Right atrium auricular region (tissue), 2 donors: ENCODE measurements around the gene TBC1D21. TPM values are rescaled to one million over a fixed set of nuclear protein-coding genes. Genes with fewer than 3 reads are reported as not detected.
A peak's percentile ranks its signal among the peaks of the same experiment; 100 is the strongest.

Experiments
- DNase-seq: peaks from one replicate; pipeline ENCODE4 v3.0.0-alpha.2; 2019; ENCODE audit warnings: low spot score
- H3K27ac ChIP-seq, 2 donors: fragments of 200-600 bp; sonication (generic); 1 replicate in 1 of 2; 2 replicates in 1 of 2; pipeline ENCODE4 v1.5.1; 2016 to 2019
- H3K27me3 ChIP-seq, 2 donors: fragments of 200-600 bp; sonication (generic); one replicate each; pipeline versions ENCODE4 v1.5.1 to v1.6.0; 2017 to 2019
- H3K36me3 ChIP-seq: fragments of 200-600 bp; sonication (generic); one replicate; pipeline ENCODE4 v1.5.1; 2016
- H3K4me1 ChIP-seq, 2 donors: fragments of 200-600 bp; sonication (generic); one replicate each; pipeline versions ENCODE4 v1.5.1 to v1.6.0; 2017 to 2019
- H3K4me3 ChIP-seq, 2 donors: fragments of 200-600 bp; sonication (generic); 1 replicate in 1 of 2; 2 replicates in 1 of 2; pipeline ENCODE4 v1.5.1; 2017 to 2019; ENCODE audit warnings: mild to moderate bottlenecking in 1 of 2, moderate library complexity in 1 of 2
- H3K9me3 ChIP-seq, 2 donors: fragments of 200-600 bp; sonication (generic); one replicate each; pipeline ENCODE4 v1.5.1; 2019
- total RNA-seq, 2 donors: library from RNA; depleted of rRNA; stranded (reverse); fragments of >200 nt; gene quantifications; one replicate each; pipeline ENCODE4 v1.1.0, GENCODE V29; 2016
- TF ChIP-seq, protein P1 (sequence below), 2 donors: fragments of 200-600 bp; sonication (generic); IDR thresholded peaks; one replicate each; pipeline ENCODE4 v1.5.1; 2019; ENCODE audit warnings: antibody characterized with exemption in 2 of 2

TBC1D21 gene
- total RNA-seq, 2 donors from 2014 or later, result not detected

DNA sequence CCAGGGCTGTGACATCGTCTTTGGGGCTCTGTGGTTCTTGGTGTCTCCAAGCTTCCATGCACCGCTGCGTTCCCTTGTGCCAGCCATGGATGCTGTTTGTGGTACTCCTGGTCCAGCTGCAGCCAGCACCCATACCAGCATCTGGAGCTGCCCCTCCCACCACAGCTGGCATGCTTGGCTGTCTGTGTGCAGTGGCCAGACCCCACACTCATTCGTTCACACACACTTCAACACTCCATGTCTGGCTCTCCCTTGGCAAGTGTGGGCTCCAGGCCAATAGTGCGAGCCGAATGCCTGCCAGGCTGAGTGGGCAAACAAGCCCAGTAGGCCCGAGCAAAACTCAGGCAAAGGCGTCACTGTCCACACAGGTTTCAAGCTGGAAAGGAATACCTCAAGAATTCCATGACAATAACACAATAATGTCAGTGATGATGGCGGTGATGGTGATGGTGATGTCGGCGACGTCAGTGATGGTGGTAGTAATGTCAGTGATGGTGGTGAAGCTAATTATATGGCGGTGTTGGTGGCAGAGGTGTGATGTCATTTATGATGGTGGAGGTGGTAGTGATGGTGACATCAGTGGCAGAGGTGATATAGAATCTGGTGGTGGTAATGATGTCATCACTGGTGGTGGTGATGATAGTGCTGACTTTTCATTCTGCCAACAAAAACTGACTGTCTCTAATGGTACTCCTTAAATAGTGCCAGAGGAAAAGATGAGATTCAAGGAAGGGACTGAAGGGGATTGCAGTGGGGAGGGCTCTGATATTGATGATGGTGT, 19.3 kb downstream of the TBC1D21 start:
- DNase-seq, result no peak
- Histone ChIP-seq H3K9me3 (no peaks in the 10 kb centered on the region), H3K4me3 (no peak overlapping the region), H3K4me1 (no peaks in the 10 kb centered on the region), H3K27ac (no peak overlapping the region), H3K36me3 (no peaks in the 10 kb centered on the region), H3K27me3 (no peaks in the 10 kb centered on the region)
- TF ChIP-seq, protein P1, sequence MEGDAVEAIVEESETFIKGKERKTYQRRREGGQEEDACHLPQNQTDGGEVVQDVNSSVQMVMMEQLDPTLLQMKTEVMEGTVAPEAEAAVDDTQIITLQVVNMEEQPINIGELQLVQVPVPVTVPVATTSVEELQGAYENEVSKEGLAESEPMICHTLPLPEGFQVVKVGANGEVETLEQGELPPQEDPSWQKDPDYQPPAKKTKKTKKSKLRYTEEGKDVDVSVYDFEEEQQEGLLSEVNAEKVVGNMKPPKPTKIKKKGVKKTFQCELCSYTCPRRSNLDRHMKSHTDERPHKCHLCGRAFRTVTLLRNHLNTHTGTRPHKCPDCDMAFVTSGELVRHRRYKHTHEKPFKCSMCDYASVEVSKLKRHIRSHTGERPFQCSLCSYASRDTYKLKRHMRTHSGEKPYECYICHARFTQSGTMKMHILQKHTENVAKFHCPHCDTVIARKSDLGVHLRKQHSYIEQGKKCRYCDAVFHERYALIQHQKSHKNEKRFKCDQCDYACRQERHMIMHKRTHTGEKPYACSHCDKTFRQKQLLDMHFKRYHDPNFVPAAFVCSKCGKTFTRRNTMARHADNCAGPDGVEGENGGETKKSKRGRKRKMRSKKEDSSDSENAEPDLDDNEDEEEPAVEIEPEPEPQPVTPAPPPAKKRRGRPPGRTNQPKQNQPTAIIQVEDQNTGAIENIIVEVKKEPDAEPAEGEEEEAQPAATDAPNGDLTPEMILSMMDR (IDR thresholded peaks at IDR 0.05), result no peak

DNA sequence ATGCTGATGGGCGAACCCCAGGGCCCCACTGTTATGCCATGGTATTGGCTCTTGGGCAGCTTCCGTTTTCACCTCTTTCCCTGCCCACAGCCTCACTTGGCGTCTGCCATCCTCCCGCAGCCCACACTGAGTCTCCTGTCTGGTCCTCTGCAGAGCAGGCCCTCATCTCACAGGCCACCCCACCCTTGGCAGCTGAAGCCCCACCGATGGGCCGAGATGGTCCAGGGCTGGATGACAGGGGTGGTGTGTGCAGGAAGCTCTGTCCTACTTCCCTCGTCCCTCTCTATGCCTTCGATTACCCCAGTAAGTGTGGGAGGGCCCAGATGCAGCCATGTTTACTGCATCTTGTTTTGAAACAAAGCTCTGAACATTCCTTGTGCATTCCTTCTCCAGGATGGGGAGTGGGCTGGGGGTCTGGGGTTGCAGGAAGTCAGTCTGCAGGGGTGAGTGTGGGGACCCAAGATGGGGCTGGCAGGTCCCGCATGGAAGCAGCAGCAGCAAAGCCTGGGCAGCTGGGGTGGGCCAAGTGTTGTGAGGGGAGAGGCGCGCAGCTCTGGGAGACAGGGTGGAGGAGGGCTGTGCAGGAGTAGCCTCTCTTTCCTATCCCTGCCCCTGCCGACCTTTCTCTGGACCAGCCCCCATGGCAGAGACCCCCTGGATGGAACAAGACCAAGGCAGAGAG, 20.9 kb downstream of the TBC1D21 start:
- TF ChIP-seq, protein P1 (IDR thresholded peaks at IDR 0.05), result no peak
- H3K9me3 ChIP-seq, result no peaks in the 10 kb centered on the region
- no peaks in the 10 kb centered on the region for H3K4me1 ChIP-seq
- no peaks in the 10 kb centered on the region for H3K36me3 ChIP-seq
- H3K27ac ChIP-seq, result no peak overlapping the region
- DNase-seq, result no peak
- H3K27me3 ChIP-seq, result no peaks in the 10 kb centered on the region
- H3K4me3 ChIP-seq, result no peak overlapping the region

DNA sequence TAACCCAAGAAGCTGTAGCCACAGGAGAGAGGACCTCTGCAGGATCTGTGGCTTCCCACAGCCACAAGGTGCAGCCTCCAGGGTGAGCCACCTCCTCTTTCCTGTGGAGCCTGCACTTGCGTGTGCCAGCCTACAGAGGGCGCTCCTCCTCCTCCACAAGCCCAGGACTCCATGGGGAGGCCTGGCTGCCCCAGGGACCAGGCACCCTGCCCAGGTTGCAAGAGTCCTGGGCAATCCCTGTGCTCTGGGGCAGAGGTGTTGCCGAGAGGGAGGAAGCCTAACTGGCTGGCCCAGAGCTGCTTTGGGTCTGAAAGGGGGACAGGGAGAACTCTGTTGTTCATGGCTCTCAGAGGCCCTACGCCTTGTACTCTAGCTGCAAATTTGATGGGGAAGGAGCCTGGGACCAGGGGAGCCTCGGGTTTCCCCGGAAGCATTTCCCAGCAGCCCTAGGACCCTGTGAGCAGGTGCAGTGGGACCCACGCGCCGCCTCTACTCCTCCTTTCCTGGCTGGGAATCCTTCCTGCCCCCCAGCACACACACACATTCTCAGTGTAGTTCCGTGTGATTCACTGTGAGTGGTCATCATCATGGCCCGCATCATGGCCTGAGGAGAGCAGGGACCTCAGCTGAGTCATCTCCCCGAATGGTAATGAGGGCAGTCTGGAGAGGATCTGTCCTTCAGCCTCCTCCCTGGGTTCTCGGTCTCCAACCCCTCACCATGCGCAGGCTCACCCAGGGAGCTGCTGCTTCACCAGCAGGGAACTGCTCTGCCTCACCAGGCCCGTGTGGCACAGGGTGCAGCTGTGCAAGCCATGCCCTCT, 24.3 kb downstream of the TBC1D21 start:
- Histone ChIP-seq H3K4me1 (no peaks in the 10 kb centered on the region), H3K27me3 (no peaks in the 10 kb centered on the region), H3K36me3 (no peaks in the 10 kb centered on the region), H3K9me3 (no peaks in the 10 kb centered on the region), H3K4me3 (no peak overlapping the region), H3K27ac (no peak overlapping the region)
- TF ChIP-seq, protein P1 (IDR thresholded peaks at IDR 0.05), result peak; percentile 60 to 85
- no peak for DNase-seq

DNA sequence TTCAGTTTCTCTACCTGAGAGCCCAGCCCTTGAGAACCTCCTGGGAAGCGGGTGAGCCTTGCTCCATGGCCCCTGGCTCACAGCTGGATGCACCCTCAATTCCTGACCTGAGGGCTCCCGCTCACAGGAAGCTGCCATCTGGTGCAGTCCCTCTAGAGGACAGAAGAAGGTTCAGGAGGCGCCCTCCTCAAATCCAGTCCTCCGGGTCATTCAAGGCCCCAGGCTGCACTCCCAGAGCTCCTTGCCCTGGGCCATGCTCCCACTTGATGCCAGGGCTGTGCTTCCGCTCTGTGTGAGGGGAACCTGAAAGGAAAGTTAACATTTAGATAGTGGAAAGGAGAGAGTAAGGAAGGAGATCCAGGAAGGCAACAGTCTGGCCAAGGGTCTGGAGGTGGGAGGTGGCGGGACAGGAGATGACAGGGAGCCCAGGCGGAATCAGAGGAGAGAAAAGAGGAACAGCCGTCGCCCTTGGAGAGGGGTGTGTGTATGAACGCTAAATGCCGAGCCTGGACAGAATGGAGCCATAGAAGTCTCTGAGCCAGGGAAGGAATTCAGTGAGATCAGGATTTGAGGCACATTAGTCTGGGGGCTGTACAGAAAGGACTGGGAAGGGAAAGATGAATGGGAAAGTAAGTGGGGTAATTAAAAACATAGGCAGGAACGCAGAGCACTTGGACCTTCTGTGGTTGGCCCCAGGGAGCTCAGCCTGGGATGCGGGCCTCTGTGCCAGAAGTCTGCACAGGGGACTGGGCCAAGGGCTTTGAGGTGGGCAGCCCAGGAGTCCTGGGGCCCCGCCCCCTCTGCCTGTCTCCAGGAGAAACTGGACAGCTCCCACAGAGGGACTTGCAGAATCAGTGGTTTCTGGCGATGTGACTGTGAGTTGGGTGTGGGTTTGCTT, 26.1 kb downstream of the TBC1D21 start:
- DNase-seq, result no peak
- Histone ChIP-seq H3K4me1 (no peaks in the 10 kb centered on the region), H3K27me3 (no peaks in the 10 kb centered on the region), H3K36me3 (no peaks in the 10 kb centered on the region), H3K9me3 (no peaks in the 10 kb centered on the region), H3K27ac (no peak overlapping the region), H3K4me3 (no peak overlapping the region)
- TF ChIP-seq, protein P1 (IDR thresholded peaks at IDR 0.05), result no peak

DNA sequence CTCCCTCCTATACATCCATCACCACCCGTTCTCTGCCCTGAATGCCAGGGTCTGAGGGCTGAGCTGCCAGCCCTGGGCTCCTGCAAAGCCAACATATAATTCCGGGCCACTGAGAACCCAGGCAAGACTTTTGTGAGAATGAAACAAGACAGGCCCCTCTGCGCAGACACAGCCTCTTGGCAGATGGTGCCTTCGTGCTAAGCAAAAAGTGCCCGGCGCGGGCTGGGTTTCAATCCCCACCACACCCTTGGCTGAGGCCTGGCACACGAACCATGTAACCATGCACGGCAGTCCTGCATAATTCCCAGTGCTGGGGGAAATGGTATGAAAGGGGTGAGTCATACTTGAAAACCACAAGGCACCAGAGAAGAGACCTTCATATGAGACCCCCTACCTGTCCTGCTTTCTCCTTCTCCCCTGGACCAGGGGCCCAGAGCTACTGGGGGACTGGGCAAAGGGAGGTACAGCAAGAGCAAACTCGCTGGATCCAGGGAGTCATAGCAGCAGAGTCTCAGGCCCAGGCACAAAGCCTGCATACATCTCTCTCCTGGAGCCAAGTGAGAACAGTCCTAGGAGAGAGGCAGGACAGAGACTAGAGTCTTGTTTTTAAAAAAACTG, 26.8 kb downstream of the TBC1D21 start:
- Histone ChIP-seq H3K27me3 (no peaks in the 10 kb centered on the region), H3K4me1 (no peaks in the 10 kb centered on the region), H3K9me3 (peaks cover 0 to under 1% of the 10 kb centered on the region in 2 donors), H3K27ac (no peak overlapping the region), H3K36me3 (no peaks in the 10 kb centered on the region), H3K4me3 (no peak overlapping the region)
- TF ChIP-seq, protein P1 (IDR thresholded peaks at IDR 0.05), result no peak
- DNase-seq, result no peak
